HepG2 (cell line): ENCODE data around the gene PLPP3. TPM values are rescaled to one million over a fixed set of nuclear protein-coding genes. Genes with fewer than 3 reads are reported as not detected.

Source experiments
- CEBPG ChIP-seq: IDR thresholded peaks from 2 replicates; pipeline ENCODE4 v1.6.1; 2016
- DR1 ChIP-seq: sonication (generic); formaldehyde crosslinking; IDR thresholded peaks from 2 replicates; pipeline ENCODE4 v1.8.0; 2021; ENCODE audit warnings: mild to moderate bottlenecking, missing genetic modification reagents, inconsistent platforms
- FOSL2 ChIP-seq: sonication (generic); formaldehyde crosslinking; IDR thresholded peaks from 2 replicates; pipeline ENCODE4 v1.4.0; 2020; ENCODE audit warnings: missing genetic modification reagents
- JDP2 ChIP-seq: sonication (generic); formaldehyde crosslinking; IDR thresholded peaks from 2 replicates; pipeline ENCODE4 v1.8.1; 2022; ENCODE audit warnings: missing genetic modification reagents, borderline replicate concordance
- JUN ChIP-seq: sonication (generic); formaldehyde crosslinking; IDR thresholded peaks from 2 replicates; pipeline ENCODE4 v1.4.0; 2020; ENCODE audit warnings: mild to moderate bottlenecking, missing genetic modification reagents
- MIXL1 ChIP-seq: IDR thresholded peaks from 2 replicates; pipeline ENCODE4 v1.6.1; 2016
- NFE2 ChIP-seq: sonication (generic); formaldehyde crosslinking; IDR thresholded peaks from 2 replicates; pipeline ENCODE4 v1.4.0; 2020; ENCODE audit warnings: missing genetic modification reagents
- RXRB ChIP-seq: IDR thresholded peaks from 2 replicates; pipeline ENCODE4 v1.6.1; 2016; ENCODE audit warnings: borderline replicate concordance, missing genetic modification reagents, missing compliant biosample characterization
- SIN3B ChIP-seq: fragments of 150-350 bp; IDR thresholded peaks from 2 replicates; pipeline ENCODE4 v1.6.1; 2014; ENCODE audit warnings: low read length
- XRCC5 ChIP-seq: fragments of 200-400 bp; formaldehyde crosslinking; optimal IDR thresholded peaks from 2 replicates; pipeline ENCODE3; 2017; ENCODE audit warnings: mild to moderate bottlenecking, low read length
- ZBTB7A ChIP-seq: sonication (generic); formaldehyde crosslinking; IDR thresholded peaks from 2 replicates; pipeline ENCODE4 v1.8.0; 2022; ENCODE audit warnings: mild to moderate bottlenecking, missing genetic modification reagents
- ZFYVE20 ChIP-seq: sonication (generic); formaldehyde crosslinking; IDR thresholded peaks from 2 replicates; pipeline ENCODE4 v1.8.0; 2023; ENCODE audit warnings: low read depth, mild to moderate bottlenecking, moderate library complexity, missing genetic modification reagents, borderline replicate concordance
- ZMYM4 ChIP-seq: sonication (generic); formaldehyde crosslinking; IDR thresholded peaks from 2 replicates; pipeline ENCODE4 v1.8.1; 2023; ENCODE audit warnings: mild to moderate bottlenecking, missing genetic modification reagents
- ZNF160 ChIP-seq: sonication (generic); formaldehyde crosslinking; IDR thresholded peaks from 2 replicates; pipeline ENCODE4 v1.8.0; 2022; ENCODE audit warnings: mild to moderate bottlenecking, inconsistent platforms, missing genetic modification reagents
- ZNF335 ChIP-seq: sonication (generic); formaldehyde crosslinking; IDR thresholded peaks from 2 replicates; pipeline ENCODE4 v1.4.0; 2020; ENCODE audit warnings: missing genetic modification reagents
- ZNF546 ChIP-seq: sonication (generic); formaldehyde crosslinking; conservative IDR thresholded peaks from 2 replicates; pipeline ENCODE4 v1.8.1; 2023; ENCODE audit warnings: mild to moderate bottlenecking, missing genetic modification reagents
- ZNF709 ChIP-seq: sonication (generic); formaldehyde crosslinking; IDR thresholded peaks from 2 replicates; pipeline ENCODE4 v1.5.0; 2020; ENCODE audit warnings: mild to moderate bottlenecking, missing genetic modification reagents
- ZNF790 ChIP-seq: sonication (generic); formaldehyde crosslinking; IDR thresholded peaks from 2 replicates; pipeline ENCODE4 v1.8.0; 2022; ENCODE audit warnings: missing genetic modification reagents, mild to moderate bottlenecking, borderline replicate concordance
- ZNF83 ChIP-seq: sonication (generic); formaldehyde crosslinking; IDR thresholded peaks from 2 replicates; pipeline ENCODE4 v1.4.0; 2020; ENCODE audit warnings: missing genetic modification reagents, mild to moderate bottlenecking, borderline replicate concordance
- ZSCAN30 ChIP-seq: sonication (generic); formaldehyde crosslinking; IDR thresholded peaks from 2 replicates; pipeline ENCODE4 v1.5.0; 2020; ENCODE audit warnings: mild to moderate bottlenecking, missing genetic modification reagents
- polyA plus RNA-seq, 8 experiments: library from polyadenylated mRNA; depleted of rRNA in 3 of 8; stranded (reverse) in 7 of 8; unstranded in 1 of 8; fragments of >200 nt; fragmentation: Illumina TruSeq in 4 of 8; extraction: Trizol in 4 of 8; gene quantifications; 2 replicates each; pipeline versions ENCODE4 v1.2.1 to v1.2.3, GENCODE V29; 2011 to 2016; ENCODE audit warnings: low read depth in 4 of 8, missing spikeins in 1 of 8, mixed read lengths in 1 of 8; ENCODE audit not compliant: insufficient read depth in 1 of 8
- total RNA-seq, 5 experiments: library from RNA; depleted of rRNA; stranded (reverse); fragments of >200 nt; fragmentation: Illumina TruSeq; extraction: Trizol; gene quantifications; 2 replicates each; pipeline ENCODE4 v1.2.3, GENCODE V29; 2016; ENCODE audit warnings: low read depth in 1 of 5
- TF ChIP-seq, protein P1 (sequence below), 2 experiments: IDR thresholded peaks; 2 replicates each; pipeline ENCODE4 v1.6.1; 2011 to 2012; ENCODE audit warnings: low read length in 2 of 2, borderline replicate concordance in 1 of 2, low read depth in 1 of 2, mild to moderate bottlenecking in 1 of 2, moderate library complexity in 1 of 2
- TF ChIP-seq, protein P2 (sequence below): sonication (generic); formaldehyde crosslinking; IDR thresholded peaks from 2 replicates; pipeline ENCODE4 v1.4.0; 2020; ENCODE audit warnings: missing genetic modification reagents, borderline replicate concordance
- TF ChIP-seq, protein P3 (sequence below): sonication (generic); formaldehyde crosslinking; IDR thresholded peaks from 2 replicates; pipeline ENCODE4 v1.4.0; 2020; ENCODE audit warnings: missing genetic modification reagents

Gene PLPP3
- total and polyA plus RNA-seq, 2 of the 13 experiments (the other 11 are each of a cell fraction or from before 2014, with no cell fraction given), result 49.7 to 65.8 TPM

DNA sequence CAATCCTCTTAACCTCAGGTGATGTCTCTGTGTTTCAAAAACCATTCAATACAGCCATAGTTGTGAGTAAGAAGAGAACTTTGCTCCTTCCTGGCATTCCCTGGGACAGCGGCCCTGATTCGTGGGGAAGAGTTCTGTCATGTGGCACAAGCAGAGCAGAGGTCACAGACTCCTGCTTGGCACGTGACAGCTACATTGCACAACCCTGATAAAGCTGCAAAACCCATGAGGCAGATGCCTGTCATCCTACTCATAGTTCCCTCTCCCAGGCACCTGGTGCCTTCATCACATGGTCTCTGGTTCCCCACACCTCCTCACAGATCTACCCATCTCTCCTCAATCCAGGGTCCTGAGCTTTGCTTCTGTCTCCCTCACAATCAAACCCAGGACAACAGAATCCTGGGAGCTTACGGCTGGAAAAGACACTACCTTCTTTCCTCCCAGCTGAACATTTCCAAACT is 70.8 kb downstream of the PLPP3 start (continued):
- TF ChIP-seq, protein P1, sequence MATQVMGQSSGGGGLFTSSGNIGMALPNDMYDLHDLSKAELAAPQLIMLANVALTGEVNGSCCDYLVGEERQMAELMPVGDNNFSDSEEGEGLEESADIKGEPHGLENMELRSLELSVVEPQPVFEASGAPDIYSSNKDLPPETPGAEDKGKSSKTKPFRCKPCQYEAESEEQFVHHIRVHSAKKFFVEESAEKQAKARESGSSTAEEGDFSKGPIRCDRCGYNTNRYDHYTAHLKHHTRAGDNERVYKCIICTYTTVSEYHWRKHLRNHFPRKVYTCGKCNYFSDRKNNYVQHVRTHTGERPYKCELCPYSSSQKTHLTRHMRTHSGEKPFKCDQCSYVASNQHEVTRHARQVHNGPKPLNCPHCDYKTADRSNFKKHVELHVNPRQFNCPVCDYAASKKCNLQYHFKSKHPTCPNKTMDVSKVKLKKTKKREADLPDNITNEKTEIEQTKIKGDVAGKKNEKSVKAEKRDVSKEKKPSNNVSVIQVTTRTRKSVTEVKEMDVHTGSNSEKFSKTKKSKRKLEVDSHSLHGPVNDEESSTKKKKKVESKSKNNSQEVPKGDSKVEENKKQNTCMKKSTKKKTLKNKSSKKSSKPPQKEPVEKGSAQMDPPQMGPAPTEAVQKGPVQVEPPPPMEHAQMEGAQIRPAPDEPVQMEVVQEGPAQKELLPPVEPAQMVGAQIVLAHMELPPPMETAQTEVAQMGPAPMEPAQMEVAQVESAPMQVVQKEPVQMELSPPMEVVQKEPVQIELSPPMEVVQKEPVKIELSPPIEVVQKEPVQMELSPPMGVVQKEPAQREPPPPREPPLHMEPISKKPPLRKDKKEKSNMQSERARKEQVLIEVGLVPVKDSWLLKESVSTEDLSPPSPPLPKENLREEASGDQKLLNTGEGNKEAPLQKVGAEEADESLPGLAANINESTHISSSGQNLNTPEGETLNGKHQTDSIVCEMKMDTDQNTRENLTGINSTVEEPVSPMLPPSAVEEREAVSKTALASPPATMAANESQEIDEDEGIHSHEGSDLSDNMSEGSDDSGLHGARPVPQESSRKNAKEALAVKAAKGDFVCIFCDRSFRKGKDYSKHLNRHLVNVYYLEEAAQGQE (IDR thresholded peaks at IDR 0.05; ENCODE audit: borderline replicate concordance in 1 of 2, low read depth in 1 of 2, low read length in 2 of 2), result no peak
- TF ChIP-seq ZNF709 (CRISPR knock-in tag) (peak; percentile 74; the same call in 1 of the 2 replicates), ZBTB7A (CRISPR knock-in tag) (peak; percentile 68; the same call in 1 of the 2 replicates), NFE2 (CRISPR knock-in tag) (no peak), ZNF160 (CRISPR knock-in tag) (peak; percentile 84; the same call in 1 of the 2 replicates), JDP2 (CRISPR knock-in tag) (no peak; the same call in 1 of the 2 replicates), ZNF83 (CRISPR knock-in tag) (no peak), ZFYVE20 (no peak), DR1 (CRISPR knock-in tag) (no peak), CEBPG (CRISPR knock-in tag) (peak; percentile 99), ZNF790 (CRISPR knock-in tag) (no peak), ZMYM4 (CRISPR knock-in tag) (peak; percentile 99), XRCC5 (no peak), ZNF335 (CRISPR knock-in tag) (peak; percentile 91; the same call in 1 of the 2 replicates), ZSCAN30 (CRISPR knock-in tag) (peak; percentile 31; the same call in 1 of the 2 replicates), SIN3B (no peak), JUN (CRISPR knock-in tag) (peak; percentile 80; the same call in 1 of the 2 replicates), MIXL1 (CRISPR knock-in tag) (peak; percentile 96), FOSL2 (peak; percentile 97), RXRB (CRISPR knock-in tag) (peak; percentile 100), ZNF546 (CRISPR knock-in tag) (0 out of 2 replicates have a peak, but pooled peaks have one; percentile 44)
- TF ChIP-seq, protein P2, sequence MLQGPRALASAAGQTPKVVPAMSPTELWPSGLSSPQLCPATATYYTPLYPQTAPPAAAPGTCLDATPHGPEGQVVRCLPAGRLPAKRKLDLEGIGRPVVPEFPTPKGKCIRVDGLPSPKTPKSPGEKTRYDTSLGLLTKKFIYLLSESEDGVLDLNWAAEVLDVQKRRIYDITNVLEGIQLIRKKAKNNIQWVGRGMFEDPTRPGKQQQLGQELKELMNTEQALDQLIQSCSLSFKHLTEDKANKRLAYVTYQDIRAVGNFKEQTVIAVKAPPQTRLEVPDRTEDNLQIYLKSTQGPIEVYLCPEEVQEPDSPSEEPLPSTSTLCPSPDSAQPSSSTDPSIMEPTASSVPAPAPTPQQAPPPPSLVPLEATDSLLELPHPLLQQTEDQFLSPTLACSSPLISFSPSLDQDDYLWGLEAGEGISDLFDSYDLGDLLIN (CRISPR knock-in tag), result no peak
- TF ChIP-seq, protein P3, sequence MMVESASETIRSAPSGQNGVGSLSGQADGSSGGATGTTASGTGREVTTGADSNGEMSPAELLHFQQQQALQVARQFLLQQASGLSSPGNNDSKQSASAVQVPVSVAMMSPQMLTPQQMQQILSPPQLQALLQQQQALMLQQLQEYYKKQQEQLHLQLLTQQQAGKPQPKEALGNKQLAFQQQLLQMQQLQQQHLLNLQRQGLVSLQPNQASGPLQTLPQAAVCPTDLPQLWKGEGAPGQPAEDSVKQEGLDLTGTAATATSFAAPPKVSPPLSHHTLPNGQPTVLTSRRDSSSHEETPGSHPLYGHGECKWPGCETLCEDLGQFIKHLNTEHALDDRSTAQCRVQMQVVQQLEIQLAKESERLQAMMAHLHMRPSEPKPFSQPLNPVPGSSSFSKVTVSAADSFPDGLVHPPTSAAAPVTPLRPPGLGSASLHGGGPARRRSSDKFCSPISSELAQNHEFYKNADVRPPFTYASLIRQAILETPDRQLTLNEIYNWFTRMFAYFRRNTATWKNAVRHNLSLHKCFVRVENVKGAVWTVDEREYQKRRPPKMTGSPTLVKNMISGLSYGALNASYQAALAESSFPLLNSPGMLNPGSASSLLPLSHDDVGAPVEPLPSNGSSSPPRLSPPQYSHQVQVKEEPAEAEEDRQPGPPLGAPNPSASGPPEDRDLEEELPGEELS (CRISPR knock-in tag), result peak; percentile 96
